IMR-90 (cell line): ENCODE measurements around the gene FBLIM1. TPM values are rescaled to one million over a fixed set of nuclear protein-coding genes. Genes with fewer than 3 reads are reported as not detected.

Experiments
- ATAC-seq: fragments of 200-7000 bp; cut with Tn5 transposase; 2 replicates; pipeline ENCODE4 v1.9.1; 2020; ENCODE audit warnings: low read depth, mild to moderate bottlenecking, moderate library complexity
- BruUV-seq: library from RNA; stranded (reverse); fragments of 400-500 nt; replicated peaks from 2 replicates; lab custom pipeline; 2021; lab: Mats Ljungman, UMichigan
- CTCF ChIA-PET: fragments of 300-600 bp; formaldehyde crosslinking; extraction: SDS; loops from one replicate; lab custom pipeline; 2021; ENCODE audit warnings: antibody characterized with exemption; lab: Yijun Ruan, JAX
- POLR2A ChIA-PET: fragments of 300-600 bp; sonication (Branson Sonifier 250); formaldehyde crosslinking; loops from one replicate; lab custom pipeline; 2022; ENCODE audit warnings: antibody characterized with exemption; ENCODE audit not compliant: unreplicated experiment; lab: Charles Lee
- DNase-seq: peaks from one replicate; pipeline ENCODE4 v3.0.0; 2013
- H2AFZ ChIP-seq: replicated peaks from 2 replicates; pipeline ENCODE3; 2013; ENCODE audit warnings: low read length, mild to moderate bottlenecking; ENCODE audit not compliant: poor library complexity
- H2AK5ac ChIP-seq: 2 replicates; pipeline ENCODE4 v1.6.1; 2013; ENCODE audit warnings: low read depth, low read length, inconsistent platforms
- H2AK9ac ChIP-seq: replicated peaks from 2 replicates; pipeline ENCODE3; 2013; ENCODE audit warnings: mild to moderate bottlenecking, low read depth, low read length, moderate library complexity; ENCODE audit not compliant: poor library complexity
- H2BK120ac ChIP-seq: 2 replicates; pipeline ENCODE4 v1.6.1; 2013; ENCODE audit warnings: low read depth, low read length, inconsistent platforms
- H2BK15ac ChIP-seq: 3 replicates; pipeline ENCODE4 v1.6.1; 2013; ENCODE audit warnings: low read depth, low read length, inconsistent platforms
- H2BK20ac ChIP-seq: 2 replicates; pipeline ENCODE4 v1.6.1; 2013; ENCODE audit warnings: low read depth, mild to moderate bottlenecking, inconsistent platforms, low read length, moderate library complexity
- H2BK5ac ChIP-seq: 2 replicates; pipeline ENCODE4 v1.6.1; 2013; ENCODE audit warnings: mild to moderate bottlenecking, low read depth, low read length, inconsistent platforms; ENCODE audit not compliant: poor library complexity, severe bottlenecking
- H3K14ac ChIP-seq: replicated peaks from 2 replicates; pipeline ENCODE4 v1.6.1; 2013; ENCODE audit warnings: low read depth, low read length, inconsistent platforms
- H3K18ac ChIP-seq: 2 replicates; pipeline ENCODE4 v1.6.1; 2013; ENCODE audit warnings: low read depth, low read length, control low read depth
- H3K23ac ChIP-seq: 2 replicates; pipeline ENCODE4 v1.6.1; 2013; ENCODE audit warnings: low read depth, low read length, inconsistent platforms
- H3K27ac ChIP-seq: 2 replicates; pipeline ENCODE4 v1.5.1; 2013; ENCODE audit warnings: mild to moderate bottlenecking, control low read depth, low read length; ENCODE audit not compliant: insufficient read depth
- H3K27me3 ChIP-seq: 2 replicates; pipeline ENCODE4 v1.6.1; 2013; ENCODE audit warnings: low read length; ENCODE audit not compliant: control insufficient read depth, insufficient read depth
- H3K36me3 ChIP-seq: 2 replicates; pipeline ENCODE4 v1.6.1; 2013; ENCODE audit warnings: low read length, mixed read lengths; ENCODE audit not compliant: control insufficient read depth, insufficient read depth
- H3K4ac ChIP-seq: 2 replicates; pipeline ENCODE4 v1.6.1; 2013; ENCODE audit warnings: low read depth, low read length, inconsistent platforms
- H3K4me1 ChIP-seq: 2 replicates; pipeline ENCODE4 v1.6.1; 2013; ENCODE audit warnings: low read length, mixed read lengths; ENCODE audit not compliant: control insufficient read depth, insufficient read depth
- H3K4me2 ChIP-seq: 2 replicates; pipeline ENCODE4 v1.6.1; 2013; ENCODE audit warnings: low read depth, mild to moderate bottlenecking, control low read depth, low read length, moderate library complexity
- H3K4me3 ChIP-seq: 2 replicates; pipeline ENCODE4 v1.5.1; 2013; ENCODE audit warnings: low read depth, mild to moderate bottlenecking, control low read depth, low read length, moderate library complexity; ENCODE audit not compliant: insufficient read depth
- H3K56ac ChIP-seq: 2 replicates; pipeline ENCODE4 v1.6.1; 2013; ENCODE audit warnings: low read length, inconsistent platforms; ENCODE audit not compliant: insufficient read depth; ENCODE audit errors: extremely low read depth
- H3K79me1 ChIP-seq, 2 experiments: 2 replicates each; pipeline ENCODE4 v1.6.1; 2013; ENCODE audit warnings: low read length in 2 of 2, inconsistent platforms in 1 of 2, low read depth in 1 of 2
- H3K9ac ChIP-seq: 2 replicates; pipeline ENCODE4 v1.6.1; 2013; ENCODE audit warnings: low read depth, low read length, control low read depth
- H3K9me1 ChIP-seq: 2 replicates; pipeline ENCODE4 v1.6.1; 2013; ENCODE audit warnings: low read length, inconsistent platforms; ENCODE audit not compliant: insufficient read depth
- H3K9me3 ChIP-seq: 2 replicates; pipeline ENCODE4 v1.6.1; 2013; ENCODE audit warnings: low read length; ENCODE audit not compliant: control insufficient read depth, insufficient read depth
- H4K20me1 ChIP-seq: 2 replicates; pipeline ENCODE4 v1.6.1; 2013; ENCODE audit warnings: low read length, inconsistent platforms; ENCODE audit not compliant: insufficient read depth
- H4K5ac ChIP-seq: 2 replicates; pipeline ENCODE4 v1.6.1; 2013; ENCODE audit warnings: mild to moderate bottlenecking, low read depth, low read length, control low read depth
- H4K8ac ChIP-seq, 2 experiments: 2 replicates each; pipeline ENCODE4 v1.6.1; 2013; ENCODE audit warnings: low read depth in 2 of 2, low read length in 2 of 2, control low read depth in 1 of 2, inconsistent platforms in 1 of 2
- H4K91ac ChIP-seq: 2 replicates; pipeline ENCODE4 v1.6.1; 2013; ENCODE audit warnings: low read depth, low read length, inconsistent platforms; ENCODE audit not compliant: insufficient read depth
- BHLHE40 ChIP-seq: fragments of 150-350 bp; IDR thresholded peaks from 2 replicates; pipeline ENCODE4 v1.6.1; 2016; ENCODE audit warnings: mild to moderate bottlenecking, low read depth, low read length
- CHD1 ChIP-seq: IDR thresholded peaks from 2 replicates; pipeline ENCODE4 v1.6.1; 2012; ENCODE audit warnings: low read depth, low read length, improper control_type of control experiment
- FOS ChIP-seq: fragments of 150-350 bp; IDR thresholded peaks from 2 replicates; pipeline ENCODE4 v1.6.1; 2016; ENCODE audit warnings: low read depth, low read length
- MAFK ChIP-seq: IDR thresholded peaks from 2 replicates; pipeline ENCODE4 v1.6.1; 2012; ENCODE audit warnings: low read depth, low read length, improper control_type of control experiment
- MXI1 ChIP-seq: IDR thresholded peaks from 2 replicates; pipeline ENCODE4 v1.6.1; 2012; ENCODE audit warnings: low read depth, mild to moderate bottlenecking, low read length, moderate library complexity, borderline replicate concordance
- RCOR1 ChIP-seq: IDR thresholded peaks from 2 replicates; pipeline ENCODE4 v1.6.1; 2012; ENCODE audit warnings: mild to moderate bottlenecking, low read length, improper control_type of control experiment; ENCODE audit not compliant: insufficient replicate concordance
- whole genome bisulfite sequencing, 2 experiments: methylation state at CpG; one replicate each; pipeline versions ENCODE4 v1.1.5 to v1.1.7; 2013; ENCODE audit warnings: missing lambda C conversion rate in 2 of 2; ENCODE audit not compliant: insufficient read length in 1 of 2; ENCODE audit errors: extremely low coverage in 2 of 2; 5-methylcytosine and 5-hydroxymethylcytosine counted together
- dilution Hi-C: fragments of 300-500 bp; cut with HindIII; formaldehyde crosslinking; loops from one replicate; pipeline ENCODE4 v1.14.3; 2018; ENCODE audit warnings: low sequenced_read_pairs; ENCODE audit not compliant: unreplicated experiment
- in situ Hi-C: fragments of 300-500 bp; cut with MboI; formaldehyde crosslinking; loops from 3 replicates; pipeline ENCODE4 v1.14.3; 2019; ENCODE audit warnings: low sequenced_read_pairs, inconsistent platforms, mixed read lengths
- intact Hi-C: fragments of 100-400 bp; cut with micrococcal nuclease; formaldehyde crosslinking; loops from 2 replicates; pipeline ENCODE4 v1.10.0; 2022
- polyA plus RNA-seq, 3 experiments: library from polyadenylated mRNA; depleted of rRNA; stranded (reverse); fragments of >200 nt; gene quantifications; 2 replicates each; pipeline ENCODE4 v1.2.3, GENCODE V29; 2012; ENCODE audit warnings: low replicate concordance in 1 of 3
- total RNA-seq: library from RNA; depleted of rRNA; stranded (reverse); fragments of >200 nt; gene quantifications from 2 replicates; pipeline ENCODE4 v1.2.3, GENCODE V29; 2012

FBLIM1 gene
- total and polyA plus RNA-seq, 2 of the 4 experiments (the other 2 are of a cell fraction) = 52.2 to 140 TPM

GRCh38 chr1:15748264-15748663 lies 10.3 kb upstream of the FBLIM1 start:
- DNase-seq (no peak), ATAC-seq (no peak)
- H4K8ac ChIP-seq = no peak overlapping the region
- H3K18ac ChIP-seq = no peak overlapping the region
- H3K27me3 ChIP-seq = no peaks in the 10 kb centered on the region
- H4K20me1 ChIP-seq = no peaks in the 10 kb centered on the region
- no peak for TF ChIP-seq CHD1
- no peak for TF ChIP-seq FOS
- TF ChIP-seq MAFK = no peak
- no peak for TF ChIP-seq BHLHE40
- TF ChIP-seq MXI1 = no peak
- no peak for TF ChIP-seq RCOR1
- in situ Hi-C loops (no loop called here), intact Hi-C loops (no loop called here), dilution Hi-C loops (no loop called here)
- no peak overlapping the region for H2AK5ac ChIP-seq
- H2BK5ac ChIP-seq = no peak overlapping the region
- no peak overlapping the region for H2AFZ ChIP-seq
- 96% methylated on average over 3 of the region's 5 CpGs; no CpG with 5 or more reads in 1 of the 2 experiments for WGBS, 2 experiments
- H2BK120ac ChIP-seq = no peak overlapping the region
- no peak overlapping the region for H3K4me3 ChIP-seq
- H3K9me1 ChIP-seq = peaks cover 5% of the 10 kb centered on the region
- no peaks in the 10 kb centered on the region for H3K79me1 ChIP-seq
- no peak overlapping the region for H3K9ac ChIP-seq
- H3K4me2 ChIP-seq = no peak overlapping the region
- no TSS peak for BruUV-seq
- H3K4me1 ChIP-seq = peaks cover 8% of the 10 kb centered on the region
- H3K4ac ChIP-seq = no peak overlapping the region
- H2BK20ac ChIP-seq = no peak overlapping the region
- no peak overlapping the region for H3K27ac ChIP-seq
- no peak overlapping the region for H2BK15ac ChIP-seq
- CTCF ChIA-PET = no interaction called here
- POLR2A ChIA-PET = no interaction called here
- H3K14ac ChIP-seq = no peak overlapping the region
- peak overlapping the region; percentile 40 for H2AK9ac ChIP-seq
- no peak overlapping the region for H3K56ac ChIP-seq
- H3K23ac ChIP-seq = no peak overlapping the region
- H3K36me3 ChIP-seq = no peaks in the 10 kb centered on the region
- no peaks in the 10 kb centered on the region for H3K9me3 ChIP-seq
- no peak overlapping the region for H4K5ac ChIP-seq
- no peak overlapping the region for H4K91ac ChIP-seq
